Measurements from ENCODE around the gene TNFAIP2.

TNFAIP2 gene

GRCh38 chr14:103123634-103124500 is 606 bp downstream of the TNFAIP2 start:
- no peaks in the 10 kb centered on the region for H3K79me2 ChIP-seq (ENCODE audit: insufficient read depth, low read length)
- no peak overlapping the region for H3K4me2 ChIP-seq (ENCODE audit: low read length)
- no peak overlapping the region for H3K27ac ChIP-seq (ENCODE audit: low read depth, low read length, poor library complexity, severe bottlenecking)
- H2AFZ ChIP-seq (ENCODE audit: low read length), result no peak overlapping the region
- no peaks in the 10 kb centered on the region for H3K36me3 ChIP-seq (ENCODE audit: insufficient read depth, low read length)
- H3F3A ChIP-seq (ENCODE audit: insufficient read depth, low read length), result no peaks in the 10 kb centered on the region
- peaks cover 8% of the 10 kb centered on the region for H3K27me3 ChIP-seq (ENCODE audit: insufficient read depth, low read length)
- H3K9me2 ChIP-seq (ENCODE audit: low read depth, low read length), result no peaks in the 10 kb centered on the region
- no peaks in the 10 kb centered on the region for H4K20me1 ChIP-seq (ENCODE audit: insufficient read depth, low read length)
- TF ChIP-seq EZH2 (IDR thresholded peaks at IDR 0.05; ENCODE audit: borderline replicate concordance, low read length), result no peak
- TF ChIP-seq, protein P1, sequence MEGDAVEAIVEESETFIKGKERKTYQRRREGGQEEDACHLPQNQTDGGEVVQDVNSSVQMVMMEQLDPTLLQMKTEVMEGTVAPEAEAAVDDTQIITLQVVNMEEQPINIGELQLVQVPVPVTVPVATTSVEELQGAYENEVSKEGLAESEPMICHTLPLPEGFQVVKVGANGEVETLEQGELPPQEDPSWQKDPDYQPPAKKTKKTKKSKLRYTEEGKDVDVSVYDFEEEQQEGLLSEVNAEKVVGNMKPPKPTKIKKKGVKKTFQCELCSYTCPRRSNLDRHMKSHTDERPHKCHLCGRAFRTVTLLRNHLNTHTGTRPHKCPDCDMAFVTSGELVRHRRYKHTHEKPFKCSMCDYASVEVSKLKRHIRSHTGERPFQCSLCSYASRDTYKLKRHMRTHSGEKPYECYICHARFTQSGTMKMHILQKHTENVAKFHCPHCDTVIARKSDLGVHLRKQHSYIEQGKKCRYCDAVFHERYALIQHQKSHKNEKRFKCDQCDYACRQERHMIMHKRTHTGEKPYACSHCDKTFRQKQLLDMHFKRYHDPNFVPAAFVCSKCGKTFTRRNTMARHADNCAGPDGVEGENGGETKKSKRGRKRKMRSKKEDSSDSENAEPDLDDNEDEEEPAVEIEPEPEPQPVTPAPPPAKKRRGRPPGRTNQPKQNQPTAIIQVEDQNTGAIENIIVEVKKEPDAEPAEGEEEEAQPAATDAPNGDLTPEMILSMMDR (IDR thresholded peaks at IDR 0.05; ENCODE audit: low read length), result peak; percentile 43
- peaks cover 11% of the 10 kb centered on the region for H3K4me1 ChIP-seq (ENCODE audit: insufficient read depth, low read length, severe bottlenecking)
- H3K4me3 ChIP-seq (ENCODE audit: low read depth, low read length, poor library complexity, severe bottlenecking), result no peak overlapping the region
- H3K9ac ChIP-seq (ENCODE audit: low read length), result no peak overlapping the region
- no peaks in the 10 kb centered on the region for H3K9me3 ChIP-seq (ENCODE audit: low read length)

- no peaks in the 10 kb centered on the region for H3K79me2 ChIP-seq (ENCODE audit: insufficient read depth, low read length)
- H3K4me2 ChIP-seq (ENCODE audit: low read length), result no peak overlapping the region
- no peak overlapping the region for H3K27ac ChIP-seq (ENCODE audit: low read depth, low read length, poor library complexity, severe bottlenecking)
- no peaks in the 10 kb centered on the region for H4K20me1 ChIP-seq (ENCODE audit: insufficient read depth, low read length)
- H3K4me1 ChIP-seq (ENCODE audit: insufficient read depth, low read length, severe bottlenecking), result peaks cover 11% of the 10 kb centered on the region
- TF ChIP-seq, protein P1 (IDR thresholded peaks at IDR 0.05; ENCODE audit: low read length), result no peak
- no peak for TF ChIP-seq EZH2 (IDR thresholded peaks at IDR 0.05; ENCODE audit: borderline replicate concordance, low read length)
- no peaks in the 10 kb centered on the region for H3K9me3 ChIP-seq (ENCODE audit: low read length)
- H3K9me2 ChIP-seq (ENCODE audit: low read depth, low read length), result no peaks in the 10 kb centered on the region
- no peak overlapping the region for H3K9ac ChIP-seq (ENCODE audit: low read length)
- no peaks in the 10 kb centered on the region for H3K36me3 ChIP-seq (ENCODE audit: insufficient read depth, low read length)
- no peak overlapping the region for H2AFZ ChIP-seq (ENCODE audit: low read length)
- no peaks in the 10 kb centered on the region for H3F3A ChIP-seq (ENCODE audit: insufficient read depth, low read length)
- peaks cover 8% of the 10 kb centered on the region for H3K27me3 ChIP-seq (ENCODE audit: insufficient read depth, low read length)
- H3K4me3 ChIP-seq (ENCODE audit: low read depth, low read length, poor library complexity, severe bottlenecking), result no peak overlapping the region
Observed at GRCh38 chr14:103124501-103125001, 1.3 kb downstream of the TNFAIP2 start.

DNA sequence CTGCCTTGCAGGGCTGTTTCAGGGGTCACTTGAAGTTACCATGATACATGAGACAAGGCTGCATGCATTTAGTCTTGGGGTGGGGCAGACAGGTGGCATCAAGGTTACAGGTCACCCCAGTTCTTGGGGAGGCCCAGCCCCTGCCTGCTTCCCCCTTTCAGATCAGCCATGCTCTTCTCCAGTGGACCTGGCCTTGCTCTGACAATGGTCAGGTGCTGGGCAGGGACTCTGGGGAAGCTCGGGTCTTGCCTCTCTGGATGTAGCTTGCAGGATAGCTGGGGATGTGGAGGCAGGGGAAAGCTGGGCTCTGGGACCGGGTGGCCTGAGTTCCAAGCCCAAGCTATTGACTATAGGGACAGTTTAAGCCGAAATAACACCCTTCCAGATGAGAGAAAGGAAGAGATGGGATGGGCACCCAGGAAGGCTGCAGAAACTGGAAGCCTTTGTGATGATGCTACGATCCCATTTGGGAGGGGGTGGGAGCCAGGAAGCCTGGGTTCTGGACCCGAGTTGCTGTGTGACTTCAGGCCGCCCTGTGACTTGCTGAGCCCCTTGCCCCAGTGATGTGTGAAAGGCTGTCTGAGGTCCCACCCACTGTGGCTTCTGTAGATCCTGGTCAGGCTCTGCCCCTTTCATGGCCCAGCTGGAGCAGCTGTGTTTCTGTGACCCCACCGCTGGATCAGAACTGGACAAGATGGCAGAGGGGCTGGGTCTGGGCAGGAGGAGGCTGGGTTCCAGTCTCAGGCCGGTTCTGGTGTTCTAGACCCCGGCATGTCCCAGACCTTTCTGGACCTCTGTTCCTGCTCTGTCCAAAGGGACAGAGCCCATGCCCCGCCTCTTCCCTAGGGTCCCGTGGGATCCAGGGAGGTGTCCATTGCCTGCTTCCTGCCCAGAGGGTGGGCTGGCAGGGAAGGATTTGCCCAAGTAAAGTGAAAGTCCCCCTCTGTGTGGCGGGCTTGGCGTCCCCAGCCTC is 2.1 kb downstream of the TNFAIP2 start:
- H3K4me2 ChIP-seq (ENCODE audit: low read length), result no peak overlapping the region
- H3K79me2 ChIP-seq (ENCODE audit: insufficient read depth, low read length), result no peaks in the 10 kb centered on the region
- no peaks in the 10 kb centered on the region for H4K20me1 ChIP-seq (ENCODE audit: insufficient read depth, low read length)
- no peaks in the 10 kb centered on the region for H3F3A ChIP-seq (ENCODE audit: insufficient read depth, low read length)
- H3K27me3 ChIP-seq (ENCODE audit: insufficient read depth, low read length), result peaks cover 8% of the 10 kb centered on the region
- H3K4me1 ChIP-seq (ENCODE audit: insufficient read depth, low read length, severe bottlenecking), result peaks cover 11% of the 10 kb centered on the region
- H3K27ac ChIP-seq (ENCODE audit: low read depth, low read length, poor library complexity, severe bottlenecking), result no peak overlapping the region
- H3K9ac ChIP-seq (ENCODE audit: low read length), result no peak overlapping the region
- H3K9me3 ChIP-seq (ENCODE audit: low read length), result no peaks in the 10 kb centered on the region
- TF ChIP-seq, protein P1 (IDR thresholded peaks at IDR 0.05; ENCODE audit: low read length), result no peak
- TF ChIP-seq EZH2 (IDR thresholded peaks at IDR 0.05; ENCODE audit: borderline replicate concordance, low read length), result no peak
- no peak overlapping the region for H2AFZ ChIP-seq (ENCODE audit: low read length)
- H3K36me3 ChIP-seq (ENCODE audit: insufficient read depth, low read length), result no peaks in the 10 kb centered on the region
- H3K4me3 ChIP-seq (ENCODE audit: low read depth, low read length, poor library complexity, severe bottlenecking), result no peak overlapping the region
- H3K9me2 ChIP-seq (ENCODE audit: low read depth, low read length), result no peaks in the 10 kb centered on the region

Data from OCI-LY1 (cell line).